Stomach (tissue), 9 donors: ENCODE data around the gene MPC2. TPM values are rescaled to one million over a fixed set of nuclear protein-coding genes. Genes with fewer than 3 reads are reported as not detected.

ENCODE experiments used
- DNase-seq, 2 donors: peaks; one replicate each; pipeline versions ENCODE4 v3.0.0 to v3.0.0-alpha.2; 2013 to 2019
- H3K27ac ChIP-seq, 5 donors: fragments of 200-600 bp in 4 of 5; sonication (generic) in 4 of 5; one replicate each; pipeline ENCODE4 v1.5.1; 2013 to 2019; ENCODE audit warnings: mild to moderate bottlenecking in 1 of 5, moderate library complexity in 1 of 5
- H3K27me3 ChIP-seq, 3 donors: fragments of 200-600 bp; sonication (generic); one replicate each; pipeline ENCODE4 v1.5.1; 2017 to 2019; ENCODE audit warnings: mixed run types in 1 of 3
- H3K36me3 ChIP-seq, 4 donors: fragments of 200-600 bp; sonication (generic); 1 replicate in 3 of 4; 2 replicates in 1 of 4; pipeline ENCODE4 v1.5.1; 2016 to 2019
- H3K4me1 ChIP-seq, 4 donors: fragments of 200-600 bp; sonication (generic); one replicate each; pipeline ENCODE4 v1.5.1; 2016 to 2019
- H3K4me3 ChIP-seq, 4 donors: fragments of 200-600 bp; sonication (generic) in 3 of 4; one replicate each; pipeline ENCODE4 v1.5.1; 2016 to 2019; ENCODE audit warnings: mild to moderate bottlenecking in 1 of 4
- H3K9me3 ChIP-seq, 4 donors: fragments of 200-600 bp; sonication (generic); one replicate each; pipeline ENCODE4 v1.5.1; 2016 to 2019
- EP300 ChIP-seq: sonication (generic); formaldehyde crosslinking; IDR thresholded peaks from one replicate; pipeline ENCODE4 v1.6.1; 2017; ENCODE audit warnings: antibody characterized with exemption
- POLR2A ChIP-seq, 4 donors: fragments of 450-650 bp; IDR thresholded peaks; one replicate each; pipeline ENCODE4 v1.6.1; 2016; ENCODE audit warnings: antibody characterized with exemption in 4 of 4, control low read depth in 2 of 4, mild to moderate bottlenecking in 1 of 4, moderate library complexity in 1 of 4
- POLR2AphosphoS5 ChIP-seq, 3 donors: sonication (generic); formaldehyde crosslinking; IDR thresholded peaks; one replicate each; pipeline ENCODE4 v1.6.1; 2016; ENCODE audit warnings: antibody characterized with exemption in 3 of 3
- WGBS, 5 donors: extraction: QIAGEN DNeasy Blood & Tissue Kit in 3 of 5; methylation state at CpG; one replicate each; pipeline versions ENCODE4 v1.1.5 to v1.1.7; 2013 to 2018; 5-methylcytosine and 5-hydroxymethylcytosine counted together
- intact Hi-C: fragments of 100-400 bp; cut with DNase I; formaldehyde crosslinking; loops from one replicate; pipeline ENCODE4 v1.15.1; 2023; ENCODE audit warnings: low total_unique reads
- polyA plus RNA-seq, 3 donors: library from polyadenylated mRNA; stranded (reverse); fragments of 200-250 nt; gene quantifications; one replicate each; pipeline ENCODE4 v1.2.3, GENCODE V29; 2013
- total RNA-seq, 5 donors: library from RNA; depleted of rRNA; stranded (reverse); fragments of >200 nt; gene quantifications; one replicate each; pipeline versions ENCODE4 v1.1.0 to v1.2.3, GENCODE V29; 2014 to 2016
- TF ChIP-seq, protein P1 (sequence below), 7 experiments: fragments of 450-650 bp in 4 of 7; fragments of 200-600 bp in 3 of 7; sonication (generic) in 3 of 7; IDR thresholded peaks; one replicate each; pipeline ENCODE4 v1.5.1; 2016 to 2019; ENCODE audit warnings: antibody characterized with exemption in 7 of 7, control low read depth in 2 of 7, mild to moderate bottlenecking in 1 of 7
- donor health status: healthy with polysubstance abuse.
- donor health status: Bipolar disorder and iron deficiency.
- donor health status: healthy.

The MPC2 gene
- total and polyA plus RNA-seq, 8 donors, result 47.2 to 271 (median 62.2) TPM

DNA sequence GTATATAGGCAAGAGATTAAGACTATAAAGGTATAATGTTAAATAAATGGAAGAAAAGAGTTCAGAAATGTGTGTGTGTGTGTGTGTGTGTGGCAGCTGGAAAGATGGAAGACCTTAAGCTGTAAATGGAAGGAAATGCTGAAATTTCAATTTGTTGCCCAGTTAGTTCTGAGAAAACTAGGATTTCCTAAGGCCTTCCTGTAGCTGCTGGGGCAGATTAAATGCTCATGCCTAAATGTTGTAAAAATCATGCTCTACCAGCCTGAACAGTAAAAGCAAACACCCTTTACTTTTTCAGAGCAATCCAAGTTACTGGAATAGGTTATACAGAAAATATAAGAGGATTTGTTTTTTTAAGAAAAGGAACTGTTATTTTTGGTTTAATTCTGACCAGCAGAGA lies 31.2 kb downstream of the MPC2 start:
- Histone ChIP-seq H3K4me3 (no peak overlapping the region), H3K9me3 (peaks cover 0 to 8% (median 3%) of the 10 kb centered on the region in 4 donors), H3K36me3 (no peaks in the 10 kb centered on the region), H3K27ac (peak overlapping the region in 1 of 5 donors; percentile 17), H3K27me3 (no peaks in the 10 kb centered on the region), H3K4me1 (peaks cover 0 to 24% (median 9%) of the 10 kb centered on the region in 4 donors)
- TF ChIP-seq EP300, result no peak
- no peak for TF ChIP-seq POLR2AphosphoS5 (IDR thresholded peaks at IDR 0.05)
- TF ChIP-seq, protein P1, sequence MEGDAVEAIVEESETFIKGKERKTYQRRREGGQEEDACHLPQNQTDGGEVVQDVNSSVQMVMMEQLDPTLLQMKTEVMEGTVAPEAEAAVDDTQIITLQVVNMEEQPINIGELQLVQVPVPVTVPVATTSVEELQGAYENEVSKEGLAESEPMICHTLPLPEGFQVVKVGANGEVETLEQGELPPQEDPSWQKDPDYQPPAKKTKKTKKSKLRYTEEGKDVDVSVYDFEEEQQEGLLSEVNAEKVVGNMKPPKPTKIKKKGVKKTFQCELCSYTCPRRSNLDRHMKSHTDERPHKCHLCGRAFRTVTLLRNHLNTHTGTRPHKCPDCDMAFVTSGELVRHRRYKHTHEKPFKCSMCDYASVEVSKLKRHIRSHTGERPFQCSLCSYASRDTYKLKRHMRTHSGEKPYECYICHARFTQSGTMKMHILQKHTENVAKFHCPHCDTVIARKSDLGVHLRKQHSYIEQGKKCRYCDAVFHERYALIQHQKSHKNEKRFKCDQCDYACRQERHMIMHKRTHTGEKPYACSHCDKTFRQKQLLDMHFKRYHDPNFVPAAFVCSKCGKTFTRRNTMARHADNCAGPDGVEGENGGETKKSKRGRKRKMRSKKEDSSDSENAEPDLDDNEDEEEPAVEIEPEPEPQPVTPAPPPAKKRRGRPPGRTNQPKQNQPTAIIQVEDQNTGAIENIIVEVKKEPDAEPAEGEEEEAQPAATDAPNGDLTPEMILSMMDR (IDR thresholded peaks at IDR 0.05), result no peak
- no peak for TF ChIP-seq POLR2A (IDR thresholded peaks at IDR 0.05)
- DNase-seq, result no peak
- intact Hi-C loops, result no loop called here

DNA sequence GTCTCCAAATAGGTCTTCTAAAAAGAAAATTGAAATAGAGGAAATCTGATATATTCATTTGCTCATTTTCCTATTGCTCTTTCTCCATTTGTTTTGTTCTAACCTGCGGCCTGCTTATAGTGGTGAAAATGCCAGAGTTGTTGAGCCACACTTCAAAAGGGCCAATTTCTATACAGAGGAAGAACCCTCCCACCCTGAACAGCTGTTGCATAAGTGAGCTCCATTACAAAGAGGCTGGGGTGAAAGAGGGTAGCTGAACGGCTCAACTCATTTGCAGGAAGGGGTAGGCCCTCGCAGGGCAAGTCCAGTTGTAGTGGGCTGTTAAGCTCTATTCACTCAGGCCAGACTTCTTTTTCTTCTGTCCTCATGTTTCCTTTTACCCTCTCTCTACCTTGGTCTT lies 31.7 kb downstream of the MPC2 start:
- Histone ChIP-seq H3K27ac (peak overlapping the region in 1 of 5 donors; percentile 17), H3K36me3 (no peaks in the 10 kb centered on the region), H3K9me3 (peaks cover 0 to 8% (median 3%) of the 10 kb centered on the region in 4 donors), H3K4me3 (no peak overlapping the region), H3K27me3 (no peaks in the 10 kb centered on the region), H3K4me1 (peaks cover 0 to 19% (median 7%) of the 10 kb centered on the region in 4 donors)
- 64 to 76% (median 75%) methylated on average over 3 of the region's 3 CpGs for WGBS, 5 donors
- TF ChIP-seq POLR2A (IDR thresholded peaks at IDR 0.05) (no peak), POLR2AphosphoS5 (IDR thresholded peaks at IDR 0.05) (no peak), EP300 (no peak)
- TF ChIP-seq, protein P1 (IDR thresholded peaks at IDR 0.05), result no peak
- DNase-seq, result no peak
- intact Hi-C loops, result no loop called here

DNA sequence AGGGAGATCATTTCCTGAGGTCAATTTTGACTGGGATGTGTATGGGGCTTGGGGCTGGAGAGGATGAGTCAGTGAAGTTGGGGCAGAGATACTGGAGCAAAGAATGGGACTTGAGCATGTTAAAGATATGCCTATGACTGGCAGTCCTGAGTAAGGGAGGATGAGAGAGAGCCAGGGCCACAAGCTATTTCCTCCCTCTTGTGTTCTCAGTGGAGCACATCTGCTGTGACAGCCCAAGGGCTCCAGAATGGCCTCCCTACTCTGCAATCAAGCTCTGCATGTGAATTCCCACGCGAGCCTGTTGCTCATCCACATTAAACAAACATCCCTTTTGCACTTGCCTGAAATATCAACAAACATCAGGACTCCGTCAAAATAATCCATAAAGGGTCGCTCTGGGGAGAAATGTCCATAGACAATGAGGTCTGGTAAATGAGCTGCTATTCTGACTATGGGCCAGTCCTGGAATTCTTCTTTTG lies 32.2 kb downstream of the MPC2 start:
- no peak for DNase-seq
- TF ChIP-seq, protein P1 (IDR thresholded peaks at IDR 0.05), result no peak
- TF ChIP-seq POLR2A (IDR thresholded peaks at IDR 0.05) (no peak), EP300 (no peak), POLR2AphosphoS5 (IDR thresholded peaks at IDR 0.05) (no peak)
- Histone ChIP-seq H3K4me1 (peaks cover 0 to 22% (median 9%) of the 10 kb centered on the region in 4 donors), H3K36me3 (no peaks in the 10 kb centered on the region), H3K9me3 (peaks cover 0 to 4% (median 1%) of the 10 kb centered on the region in 4 donors), H3K27me3 (no peaks in the 10 kb centered on the region), H3K27ac (peak overlapping the region in 1 of 5 donors; percentile 17), H3K4me3 (no peak overlapping the region)
- 51 to 62% (median 58%) methylated on average over 4 of the region's 4 CpGs for WGBS, 5 donors
- intact Hi-C loops, result no loop called here

DNA sequence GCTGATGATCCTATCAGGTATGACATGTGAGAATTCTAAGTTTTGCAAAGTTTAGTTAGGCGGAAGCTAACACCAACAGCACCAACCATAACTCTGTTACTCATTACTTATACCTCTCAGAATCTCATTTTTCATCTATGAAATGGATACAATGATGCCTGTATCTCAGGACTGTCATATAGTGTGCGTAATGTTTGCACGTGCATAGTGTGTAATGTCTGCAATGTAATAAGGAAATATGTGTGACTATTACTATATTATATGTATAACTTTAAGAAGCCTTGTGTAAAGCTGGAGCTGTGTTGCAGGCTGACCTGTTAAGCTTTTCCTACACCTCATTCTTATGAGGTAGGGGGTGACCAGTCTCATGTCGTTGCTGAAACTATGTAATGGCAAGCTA lies 36.0 kb downstream of the MPC2 start:
- no peak for DNase-seq
- H3K9me3 ChIP-seq, result no peaks in the 10 kb centered on the region
- intact Hi-C loops, result no loop called here

More for the DNA sequence above, 36.0 kb downstream of the MPC2 start:
- H3K4me3 ChIP-seq, result no peak overlapping the region
- whole genome bisulfite sequencing, 5 donors, result 94 to 97% (median 96%) methylated on average over 4 of the region's 4 CpGs
- H3K27ac ChIP-seq, result no peak overlapping the region
- peaks cover 0 to 33% (median 20%) of the 10 kb centered on the region in 4 donors for H3K4me1 ChIP-seq
- H3K36me3 ChIP-seq, result no peaks in the 10 kb centered on the region
- TF ChIP-seq POLR2AphosphoS5 (IDR thresholded peaks at IDR 0.05), result no peak
- TF ChIP-seq POLR2A (IDR thresholded peaks at IDR 0.05), result no peak
- no peak for TF ChIP-seq EP300
- TF ChIP-seq, protein P1 (IDR thresholded peaks at IDR 0.05), result no peak
- H3K27me3 ChIP-seq, result no peaks in the 10 kb centered on the region
